Thyroid gland (tissue), 4 donors: ENCODE results near the gene COL4A4.

Experiments used
- CTCF ChIP-seq, 6 experiments: fragments of 200-600 bp in 3 of 6; fragments of 450-650 bp in 3 of 6; sonication (generic) in 3 of 6; IDR thresholded peaks; one replicate each; pipeline ENCODE4 v1.5.1; 2016 to 2019; ENCODE audit warnings: antibody characterized with exemption in 6 of 6, mild to moderate bottlenecking in 2 of 6, inconsistent platforms in 1 of 6, moderate library complexity in 1 of 6
- POLR2A ChIP-seq, 2 donors: fragments of 450-650 bp; IDR thresholded peaks; one replicate each; pipeline ENCODE4 v1.6.1; 2017; ENCODE audit warnings: antibody characterized with exemption in 2 of 2, mild to moderate bottlenecking in 2 of 2, moderate library complexity in 1 of 2

- no peak for TF ChIP-seq CTCF (IDR thresholded peaks at IDR 0.05)
- no peak for TF ChIP-seq POLR2A (IDR thresholded peaks at IDR 0.05)
Observed at GRCh38 chr2:227036527-227036926, 127.5 kb downstream of the COL4A4 start.
